ENCODE measurements around the gene ZNF22. TPM values are rescaled to one million over a fixed set of nuclear protein-coding genes. Genes with fewer than 3 reads are reported as not detected.

Gene ZNF22
- total and polyA plus RNA-seq, 7 donors = 12.9 to 29.9 (median 18.3) TPM

GRCh38 chr10:44954962-44955361 lies 45.8 kb upstream of the ZNF22 start:
- Histone ChIP-seq H3K4me3 (no peak overlapping the region), H3K9me3 (no peaks in the 10 kb centered on the region), H3K27ac (peak overlapping the region in 2 of 4 donors; percentile 43 to 53), H3K27me3 (no peaks in the 10 kb centered on the region), H3K36me3 (peaks cover 0 to 6% (median 0%) of the 10 kb centered on the region in 4 donors), H3K4me1 (peaks cover 0 to 31% (median 21%) of the 10 kb centered on the region in 4 donors)
- no peak for DNase-seq
- intact Hi-C loops (cut with DNase I) = no loop called here
- TF ChIP-seq CTCF (IDR thresholded peaks at IDR 0.05) (no peak), POLR2AphosphoS5 (IDR thresholded peaks at IDR 0.05) (no peak), EP300 (IDR thresholded peaks at IDR 0.05) (no peak), POLR2A (IDR thresholded peaks at IDR 0.05) (no peak)

- peaks cover 0 to 32% (median 22%) of the 10 kb centered on the region in 4 donors for H3K4me1 ChIP-seq
- H3K36me3 ChIP-seq = peaks cover 0 to 6% (median 0%) of the 10 kb centered on the region in 4 donors
- intact Hi-C loops (cut with DNase I) = no loop called here
- no peaks in the 10 kb centered on the region for H3K9me3 ChIP-seq
- H3K27ac ChIP-seq = peak overlapping the region; percentile 20 to 53 (median 45)
- WGBS, 2 donors = 86 to 87% methylated on average over 8 of the region's 8 CpGs
- no peaks in the 10 kb centered on the region for H3K27me3 ChIP-seq
- TF ChIP-seq POLR2A (IDR thresholded peaks at IDR 0.05) (no peak), CTCF (IDR thresholded peaks at IDR 0.05) (no peak), EP300 (IDR thresholded peaks at IDR 0.05) (no peak), POLR2AphosphoS5 (IDR thresholded peaks at IDR 0.05) (peak in 2 of 4 donors; percentile 19 to 42)
- DNase-seq = peak; percentile 93
- H3K4me3 ChIP-seq = no peak overlapping the region
Observed at GRCh38 chr10:44955413-44956070, 45.2 kb upstream of the ZNF22 start.

GRCh38 chr10:44956226-44956625 lies 44.5 kb upstream of the ZNF22 start:
- 96 to 97% methylated on average over 4 of the region's 4 CpGs for WGBS, 2 donors
- Histone ChIP-seq H3K4me3 (no peak overlapping the region), H3K27me3 (no peaks in the 10 kb centered on the region), H3K36me3 (peaks cover 0 to 6% (median 0%) of the 10 kb centered on the region in 4 donors), H3K9me3 (no peaks in the 10 kb centered on the region), H3K4me1 (peaks cover 0 to 32% (median 26%) of the 10 kb centered on the region in 4 donors), H3K27ac (peak overlapping the region; percentile 20 to 53 (median 45))
- peak; percentile 34 for DNase-seq
- TF ChIP-seq POLR2A (IDR thresholded peaks at IDR 0.05) (no peak), POLR2AphosphoS5 (IDR thresholded peaks at IDR 0.05) (no peak), CTCF (IDR thresholded peaks at IDR 0.05) (no peak), EP300 (IDR thresholded peaks at IDR 0.05) (no peak)
- intact Hi-C loops (cut with DNase I) = no loop called here

- H3K27ac ChIP-seq = peak overlapping the region in 2 of 4 donors; percentile 43 to 47
- no peak overlapping the region for H3K4me3 ChIP-seq
- WGBS, 2 donors = 93 to 95% methylated on average over 4 of the region's 4 CpGs
- peaks cover 0 to 6% (median 0%) of the 10 kb centered on the region in 4 donors for H3K36me3 ChIP-seq
- H3K9me3 ChIP-seq = no peaks in the 10 kb centered on the region
- H3K27me3 ChIP-seq = no peaks in the 10 kb centered on the region
- TF ChIP-seq EP300 (IDR thresholded peaks at IDR 0.05) = no peak
- TF ChIP-seq POLR2AphosphoS5 (IDR thresholded peaks at IDR 0.05) = no peak
- TF ChIP-seq POLR2A (IDR thresholded peaks at IDR 0.05) = no peak
- TF ChIP-seq CTCF (IDR thresholded peaks at IDR 0.05) = no peak
- intact Hi-C loops (cut with DNase I) = no loop called here
- H3K4me1 ChIP-seq = peaks cover 0 to 38% (median 26%) of the 10 kb centered on the region in 4 donors
- DNase-seq = peak; percentile 35
Observed at GRCh38 chr10:44956717-44957706, 43.7 kb upstream of the ZNF22 start.
